ENCODE data around the gene SGSM2.

- TF ChIP-seq, protein P1, sequence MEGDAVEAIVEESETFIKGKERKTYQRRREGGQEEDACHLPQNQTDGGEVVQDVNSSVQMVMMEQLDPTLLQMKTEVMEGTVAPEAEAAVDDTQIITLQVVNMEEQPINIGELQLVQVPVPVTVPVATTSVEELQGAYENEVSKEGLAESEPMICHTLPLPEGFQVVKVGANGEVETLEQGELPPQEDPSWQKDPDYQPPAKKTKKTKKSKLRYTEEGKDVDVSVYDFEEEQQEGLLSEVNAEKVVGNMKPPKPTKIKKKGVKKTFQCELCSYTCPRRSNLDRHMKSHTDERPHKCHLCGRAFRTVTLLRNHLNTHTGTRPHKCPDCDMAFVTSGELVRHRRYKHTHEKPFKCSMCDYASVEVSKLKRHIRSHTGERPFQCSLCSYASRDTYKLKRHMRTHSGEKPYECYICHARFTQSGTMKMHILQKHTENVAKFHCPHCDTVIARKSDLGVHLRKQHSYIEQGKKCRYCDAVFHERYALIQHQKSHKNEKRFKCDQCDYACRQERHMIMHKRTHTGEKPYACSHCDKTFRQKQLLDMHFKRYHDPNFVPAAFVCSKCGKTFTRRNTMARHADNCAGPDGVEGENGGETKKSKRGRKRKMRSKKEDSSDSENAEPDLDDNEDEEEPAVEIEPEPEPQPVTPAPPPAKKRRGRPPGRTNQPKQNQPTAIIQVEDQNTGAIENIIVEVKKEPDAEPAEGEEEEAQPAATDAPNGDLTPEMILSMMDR (IDR thresholded peaks at IDR 0.05): no peak
- no peak for TF ChIP-seq POLR2A (IDR thresholded peaks at IDR 0.05)
These were observed 34.9 kb downstream of the SGSM2 start for GRCh38 chr17:2372180-2372579.
